Muscle layer of duodenum (tissue), 2 donors: ENCODE data around the gene GNB1L.

Experiments used
- H3K27ac ChIP-seq: one replicate; pipeline ENCODE4 v1.7.0; 2013; ENCODE audit warnings: mild to moderate bottlenecking, low read length
- H3K27me3 ChIP-seq: one replicate; pipeline ENCODE4 v1.7.0; 2013; ENCODE audit warnings: low read depth, mild to moderate bottlenecking, control low read depth, low read length
- H3K36me3 ChIP-seq, 2 donors: one replicate each; pipeline ENCODE4 v1.7.0; 2013; ENCODE audit warnings: low read length in 2 of 2, control low read depth in 1 of 2, mild to moderate bottlenecking in 1 of 2; ENCODE audit not compliant: insufficient read depth in 2 of 2, control insufficient read depth in 1 of 2
- H3K4me1 ChIP-seq, 2 donors: one replicate each; pipeline ENCODE4 v1.7.0; 2013; ENCODE audit warnings: low read length in 2 of 2, mild to moderate bottlenecking in 2 of 2, control low read depth in 1 of 2, moderate library complexity in 1 of 2; ENCODE audit not compliant: insufficient read depth in 2 of 2, control insufficient read depth in 1 of 2
- H3K4me3 ChIP-seq, 2 donors: one replicate each; pipeline ENCODE4 v1.7.0; 2013; ENCODE audit warnings: low read length in 2 of 2, low read depth in 1 of 2, mild to moderate bottlenecking in 1 of 2
- H3K9me3 ChIP-seq, 2 donors: one replicate each; pipeline ENCODE4 v1.7.0; 2013; ENCODE audit warnings: low read length in 2 of 2, control low read depth in 1 of 2, mild to moderate bottlenecking in 1 of 2; ENCODE audit not compliant: control insufficient read depth in 1 of 2
- donor health status: healthy.

The GNB1L gene

GRCh38 chr22:19806213-19807160, 48.2 kb downstream of the GNB1L start:
- no peaks in the 10 kb centered on the region for H3K9me3 ChIP-seq
- peaks cover 0 to under 1% of the 10 kb centered on the region in 2 donors for H3K36me3 ChIP-seq
- H3K4me3 ChIP-seq: no peak overlapping the region
- no peaks in the 10 kb centered on the region for H3K27me3 ChIP-seq
- peaks cover 0 to 3% of the 10 kb centered on the region in 2 donors for H3K4me1 ChIP-seq
- no peak overlapping the region for H3K27ac ChIP-seq

- Histone ChIP-seq H3K36me3 (peaks cover 0 to 7% of the 10 kb centered on the region in 2 donors), H3K27me3 (no peaks in the 10 kb centered on the region), H3K4me1 (peaks cover 0 to 3% of the 10 kb centered on the region in 2 donors), H3K9me3 (no peaks in the 10 kb centered on the region), H3K27ac (no peak overlapping the region), H3K4me3 (no peak overlapping the region)
These were observed 48.9 kb downstream of the GNB1L start for GRCh38 chr22:19805821-19806212.

- Histone ChIP-seq H3K27me3 (no peaks in the 10 kb centered on the region), H3K4me3 (no peak overlapping the region), H3K4me1 (peaks cover 0 to 3% of the 10 kb centered on the region in 2 donors), H3K36me3 (peaks cover 0 to 11% of the 10 kb centered on the region in 2 donors), H3K9me3 (no peaks in the 10 kb centered on the region), H3K27ac (no peak overlapping the region)
These were observed 50.9 kb downstream of the GNB1L start for GRCh38 chr22:19803736-19804267.

GRCh38 chr22:19802894-19803735, 51.6 kb downstream of the GNB1L start:
- Histone ChIP-seq H3K27ac (no peak overlapping the region), H3K4me3 (no peak overlapping the region), H3K4me1 (peaks cover 0 to 3% of the 10 kb centered on the region in 2 donors), H3K27me3 (no peaks in the 10 kb centered on the region), H3K36me3 (peaks cover 0 to 11% of the 10 kb centered on the region in 2 donors), H3K9me3 (no peaks in the 10 kb centered on the region)

- peaks cover 0 to 11% of the 10 kb centered on the region in 2 donors for H3K36me3 ChIP-seq
- no peak overlapping the region for H3K27ac ChIP-seq
- no peaks in the 10 kb centered on the region for H3K9me3 ChIP-seq
- no peak overlapping the region for H3K4me3 ChIP-seq
- H3K4me1 ChIP-seq: peaks cover 0 to 3% of the 10 kb centered on the region in 2 donors
- no peaks in the 10 kb centered on the region for H3K27me3 ChIP-seq
These were observed 52.4 kb downstream of the GNB1L start for GRCh38 chr22:19802001-19802893.

GRCh38 chr22:19801340-19802000, 53.2 kb downstream of the GNB1L start:
- no peaks in the 10 kb centered on the region for H3K27me3 ChIP-seq
- no peak overlapping the region for H3K27ac ChIP-seq
- H3K9me3 ChIP-seq: no peaks in the 10 kb centered on the region
- H3K4me1 ChIP-seq: no peaks in the 10 kb centered on the region
- no peak overlapping the region for H3K4me3 ChIP-seq
- peaks cover 0 to 11% of the 10 kb centered on the region in 2 donors for H3K36me3 ChIP-seq

- Histone ChIP-seq H3K4me1 (no peaks in the 10 kb centered on the region), H3K4me3 (no peak overlapping the region), H3K36me3 (peaks cover 0 to 11% of the 10 kb centered on the region in 2 donors), H3K9me3 (no peaks in the 10 kb centered on the region), H3K27ac (no peak overlapping the region), H3K27me3 (no peaks in the 10 kb centered on the region)
These were observed 53.9 kb downstream of the GNB1L start for GRCh38 chr22:19800761-19801244.

GRCh38 chr22:19800306-19800705, 54.4 kb downstream of the GNB1L start:
- no peak overlapping the region for H3K4me3 ChIP-seq
- H3K4me1 ChIP-seq: no peaks in the 10 kb centered on the region
- no peaks in the 10 kb centered on the region for H3K9me3 ChIP-seq
- H3K27ac ChIP-seq: no peak overlapping the region
- H3K36me3 ChIP-seq: peaks cover 0 to 11% of the 10 kb centered on the region in 2 donors
- no peaks in the 10 kb centered on the region for H3K27me3 ChIP-seq

- Histone ChIP-seq H3K4me1 (no peaks in the 10 kb centered on the region), H3K27ac (no peak overlapping the region), H3K27me3 (no peaks in the 10 kb centered on the region), H3K9me3 (no peaks in the 10 kb centered on the region), H3K36me3 (peaks cover 0 to 11% of the 10 kb centered on the region in 2 donors), H3K4me3 (no peak overlapping the region)
These were observed 55.1 kb downstream of the GNB1L start for GRCh38 chr22:19799322-19800190.
